ENCODE results near the gene CD58.

- TF ChIP-seq ATF1 (CRISPR knock-in tag; IDR thresholded peaks at IDR 0.05) (no peak), ATF1 (tag; IDR thresholded peaks at IDR 0.05) (no peak), ZFP91 (CRISPR knock-in tag; IDR thresholded peaks at IDR 0.05) (no peak), ZNF232 (CRISPR knock-in tag; IDR thresholded peaks at IDR 0.05) (no peak), ZEB2 (IDR thresholded peaks at IDR 0.05) (no peak), HDAC6 (IDR thresholded peaks at IDR 0.05; ENCODE audit: low read depth, low read length) (no peak), FIP1L1 (IDR thresholded peaks at IDR 0.05; ENCODE audit: low read depth, low read length, poor library complexity, severe bottlenecking) (no peak), ARNT (IDR thresholded peaks at IDR 0.05) (no peak), HDAC3 (IDR thresholded peaks at IDR 0.05; ENCODE audit: borderline replicate concordance, partially characterized antibody) (no peak)
- TF ChIP-seq, protein P1, sequence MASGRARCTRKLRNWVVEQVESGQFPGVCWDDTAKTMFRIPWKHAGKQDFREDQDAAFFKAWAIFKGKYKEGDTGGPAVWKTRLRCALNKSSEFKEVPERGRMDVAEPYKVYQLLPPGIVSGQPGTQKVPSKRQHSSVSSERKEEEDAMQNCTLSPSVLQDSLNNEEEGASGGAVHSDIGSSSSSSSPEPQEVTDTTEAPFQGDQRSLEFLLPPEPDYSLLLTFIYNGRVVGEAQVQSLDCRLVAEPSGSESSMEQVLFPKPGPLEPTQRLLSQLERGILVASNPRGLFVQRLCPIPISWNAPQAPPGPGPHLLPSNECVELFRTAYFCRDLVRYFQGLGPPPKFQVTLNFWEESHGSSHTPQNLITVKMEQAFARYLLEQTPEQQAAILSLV (tag; IDR thresholded peaks at IDR 0.05), result no peak
- TF ChIP-seq, protein P2, sequence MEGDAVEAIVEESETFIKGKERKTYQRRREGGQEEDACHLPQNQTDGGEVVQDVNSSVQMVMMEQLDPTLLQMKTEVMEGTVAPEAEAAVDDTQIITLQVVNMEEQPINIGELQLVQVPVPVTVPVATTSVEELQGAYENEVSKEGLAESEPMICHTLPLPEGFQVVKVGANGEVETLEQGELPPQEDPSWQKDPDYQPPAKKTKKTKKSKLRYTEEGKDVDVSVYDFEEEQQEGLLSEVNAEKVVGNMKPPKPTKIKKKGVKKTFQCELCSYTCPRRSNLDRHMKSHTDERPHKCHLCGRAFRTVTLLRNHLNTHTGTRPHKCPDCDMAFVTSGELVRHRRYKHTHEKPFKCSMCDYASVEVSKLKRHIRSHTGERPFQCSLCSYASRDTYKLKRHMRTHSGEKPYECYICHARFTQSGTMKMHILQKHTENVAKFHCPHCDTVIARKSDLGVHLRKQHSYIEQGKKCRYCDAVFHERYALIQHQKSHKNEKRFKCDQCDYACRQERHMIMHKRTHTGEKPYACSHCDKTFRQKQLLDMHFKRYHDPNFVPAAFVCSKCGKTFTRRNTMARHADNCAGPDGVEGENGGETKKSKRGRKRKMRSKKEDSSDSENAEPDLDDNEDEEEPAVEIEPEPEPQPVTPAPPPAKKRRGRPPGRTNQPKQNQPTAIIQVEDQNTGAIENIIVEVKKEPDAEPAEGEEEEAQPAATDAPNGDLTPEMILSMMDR (IDR thresholded peaks at IDR 0.05 in 2 of 3, conservative IDR thresholded peaks at IDR 0.05 in 1 of 3; ENCODE audit: insufficient read depth in 2 of 3, low read depth in 1 of 3, low read length in 3 of 3), result no peak
- TF ChIP-seq, protein P3, sequence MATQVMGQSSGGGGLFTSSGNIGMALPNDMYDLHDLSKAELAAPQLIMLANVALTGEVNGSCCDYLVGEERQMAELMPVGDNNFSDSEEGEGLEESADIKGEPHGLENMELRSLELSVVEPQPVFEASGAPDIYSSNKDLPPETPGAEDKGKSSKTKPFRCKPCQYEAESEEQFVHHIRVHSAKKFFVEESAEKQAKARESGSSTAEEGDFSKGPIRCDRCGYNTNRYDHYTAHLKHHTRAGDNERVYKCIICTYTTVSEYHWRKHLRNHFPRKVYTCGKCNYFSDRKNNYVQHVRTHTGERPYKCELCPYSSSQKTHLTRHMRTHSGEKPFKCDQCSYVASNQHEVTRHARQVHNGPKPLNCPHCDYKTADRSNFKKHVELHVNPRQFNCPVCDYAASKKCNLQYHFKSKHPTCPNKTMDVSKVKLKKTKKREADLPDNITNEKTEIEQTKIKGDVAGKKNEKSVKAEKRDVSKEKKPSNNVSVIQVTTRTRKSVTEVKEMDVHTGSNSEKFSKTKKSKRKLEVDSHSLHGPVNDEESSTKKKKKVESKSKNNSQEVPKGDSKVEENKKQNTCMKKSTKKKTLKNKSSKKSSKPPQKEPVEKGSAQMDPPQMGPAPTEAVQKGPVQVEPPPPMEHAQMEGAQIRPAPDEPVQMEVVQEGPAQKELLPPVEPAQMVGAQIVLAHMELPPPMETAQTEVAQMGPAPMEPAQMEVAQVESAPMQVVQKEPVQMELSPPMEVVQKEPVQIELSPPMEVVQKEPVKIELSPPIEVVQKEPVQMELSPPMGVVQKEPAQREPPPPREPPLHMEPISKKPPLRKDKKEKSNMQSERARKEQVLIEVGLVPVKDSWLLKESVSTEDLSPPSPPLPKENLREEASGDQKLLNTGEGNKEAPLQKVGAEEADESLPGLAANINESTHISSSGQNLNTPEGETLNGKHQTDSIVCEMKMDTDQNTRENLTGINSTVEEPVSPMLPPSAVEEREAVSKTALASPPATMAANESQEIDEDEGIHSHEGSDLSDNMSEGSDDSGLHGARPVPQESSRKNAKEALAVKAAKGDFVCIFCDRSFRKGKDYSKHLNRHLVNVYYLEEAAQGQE (IDR thresholded peaks at IDR 0.05; ENCODE audit: borderline replicate concordance), result no peak
- TF ChIP-seq, protein P3 (CRISPR knock-in tag; IDR thresholded peaks at IDR 0.05; ENCODE audit: low read depth), result no peak
Measured at GRCh38 chr1:116532671-116533428, 38.0 kb downstream of the CD58 start.
